Stimulated activated CD4-positive, alpha-beta T cell treated with anti-CD3 and anti-CD28 coated beads, Interleukin-4, amount 100 ng/mL, for 1 hour (primary cell): ENCODE data around the gene KLHL35.
A peak's percentile ranks its signal among the peaks of the same experiment; 100 is the strongest.
"Not testable (repeated sequence)": the region's sequence is repeated elsewhere in the genome, so short reads cannot be mapped to it uniquely, and the experiment has no call there.

Experiments
- DNase-seq: peaks from one replicate; pipeline ENCODE4 v3.0.0-alpha.2; 2020

Gene KLHL35

DNA sequence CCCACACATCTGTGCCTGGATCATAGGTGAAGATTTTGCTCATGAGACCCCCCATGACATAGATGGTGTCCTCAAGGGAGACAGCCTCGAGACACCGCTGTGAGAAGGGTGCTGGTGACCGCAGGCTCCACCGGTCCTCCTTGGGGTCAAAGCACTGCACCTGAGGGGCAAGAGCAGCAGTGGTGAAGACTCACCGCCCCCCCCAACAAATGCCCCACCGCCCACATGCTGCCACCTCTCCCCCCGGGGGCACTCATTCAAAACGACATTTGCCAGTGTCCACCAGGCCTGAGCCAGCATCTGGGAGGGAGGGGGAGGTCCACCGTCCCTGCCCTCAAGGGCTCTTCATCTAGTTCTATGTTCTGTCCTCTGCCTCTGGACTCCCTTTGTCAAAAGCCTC lies 9.3 kb downstream of the KLHL35 start:
- no peak for DNase-seq

- DNase-seq, result no peak
Measured at GRCh38 chr11:75422248-75423231, 10.5 kb downstream of the KLHL35 start.

GRCh38 chr11:75421902-75422247 lies 11.1 kb downstream of the KLHL35 start:
- DNase-seq, result no peak

GRCh38 chr11:75421035-75421602 lies 11.9 kb downstream of the KLHL35 start:
- no peak for DNase-seq

DNA sequence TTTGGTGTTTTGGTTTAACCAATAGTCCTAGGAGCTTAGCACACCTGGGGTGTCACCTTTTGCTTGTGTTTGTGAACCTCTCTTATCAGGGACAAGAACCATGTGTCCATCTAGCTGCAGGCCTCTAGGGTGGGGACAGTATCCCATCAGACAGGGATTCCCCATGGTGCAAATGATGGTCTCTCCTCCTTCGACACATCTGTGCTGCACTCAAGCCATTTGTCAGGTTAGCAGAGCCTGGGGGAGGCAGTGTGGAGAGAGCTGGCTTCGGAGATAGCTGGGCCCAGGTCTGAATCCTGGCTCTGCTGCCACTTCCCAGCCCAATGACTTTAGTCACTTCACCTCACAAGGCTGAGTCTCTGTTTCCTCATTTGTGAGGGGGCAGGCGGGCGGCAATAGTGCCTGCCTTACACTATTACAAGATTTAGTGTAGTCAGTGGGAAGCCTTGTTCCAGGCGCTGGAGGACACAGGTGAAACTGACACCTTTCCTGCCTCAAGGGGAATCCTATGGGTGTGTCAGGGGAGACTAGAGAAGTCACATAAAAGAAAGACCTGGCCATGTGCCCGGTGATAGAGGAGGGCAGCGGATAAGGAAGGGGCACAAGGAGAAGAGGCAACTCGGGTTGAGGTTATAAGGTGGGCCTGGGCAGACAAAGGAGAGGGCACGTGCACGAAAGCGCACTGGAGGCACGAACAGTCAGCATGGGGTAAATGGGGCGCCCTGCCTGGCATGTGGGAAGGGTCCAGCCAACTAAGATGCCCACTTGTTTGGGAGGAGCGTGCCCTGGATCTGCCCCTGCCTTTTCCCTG lies 12.6 kb downstream of the KLHL35 start:
- no peak for DNase-seq

GRCh38 chr11:75413864-75414263 lies 19.1 kb downstream of the KLHL35 start:
- no peak for DNase-seq

- not testable (repeated sequence) for DNase-seq
Measured at GRCh38 chr11:75413146-75413545, 19.9 kb downstream of the KLHL35 start.

- DNase-seq, result not testable (repeated sequence)
Measured at GRCh38 chr11:75409971-75410370, 23.0 kb downstream of the KLHL35 start.

DNA sequence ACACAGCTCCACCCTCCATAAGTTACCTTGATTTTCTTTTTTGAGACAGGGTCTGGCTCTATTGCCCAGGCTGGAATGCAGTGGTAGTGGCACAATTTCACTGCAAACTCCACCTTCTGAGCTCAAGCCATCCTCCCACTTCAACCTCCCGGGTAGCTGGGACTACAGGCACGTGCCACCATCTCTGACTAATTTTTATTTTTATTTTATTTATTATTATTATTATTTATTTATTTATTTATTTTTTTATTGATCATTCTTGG lies 24.1 kb downstream of the KLHL35 start:
- no peak for DNase-seq

DNA sequence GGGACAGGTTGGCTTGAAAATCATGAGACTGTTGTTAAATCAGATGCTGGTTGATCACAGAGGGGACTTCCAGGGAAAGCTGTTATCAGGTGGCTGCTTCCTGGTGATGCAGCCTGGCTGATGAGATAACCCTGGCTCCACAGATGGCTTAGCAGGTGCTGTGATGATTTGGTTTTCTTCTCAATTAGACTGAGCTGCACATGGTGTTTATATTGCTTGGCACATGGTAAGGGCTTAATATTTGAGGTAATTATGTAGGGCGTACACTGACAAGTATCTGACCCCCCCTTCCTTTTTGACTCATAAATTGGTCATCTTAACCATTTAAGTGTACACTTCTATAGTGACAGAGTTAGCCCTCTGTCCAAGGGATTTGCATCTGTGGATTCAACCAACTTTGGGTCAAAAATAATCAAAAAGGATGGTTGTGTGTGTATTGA lies 26.6 kb downstream of the KLHL35 start:
- DNase-seq, result no peak

DNA sequence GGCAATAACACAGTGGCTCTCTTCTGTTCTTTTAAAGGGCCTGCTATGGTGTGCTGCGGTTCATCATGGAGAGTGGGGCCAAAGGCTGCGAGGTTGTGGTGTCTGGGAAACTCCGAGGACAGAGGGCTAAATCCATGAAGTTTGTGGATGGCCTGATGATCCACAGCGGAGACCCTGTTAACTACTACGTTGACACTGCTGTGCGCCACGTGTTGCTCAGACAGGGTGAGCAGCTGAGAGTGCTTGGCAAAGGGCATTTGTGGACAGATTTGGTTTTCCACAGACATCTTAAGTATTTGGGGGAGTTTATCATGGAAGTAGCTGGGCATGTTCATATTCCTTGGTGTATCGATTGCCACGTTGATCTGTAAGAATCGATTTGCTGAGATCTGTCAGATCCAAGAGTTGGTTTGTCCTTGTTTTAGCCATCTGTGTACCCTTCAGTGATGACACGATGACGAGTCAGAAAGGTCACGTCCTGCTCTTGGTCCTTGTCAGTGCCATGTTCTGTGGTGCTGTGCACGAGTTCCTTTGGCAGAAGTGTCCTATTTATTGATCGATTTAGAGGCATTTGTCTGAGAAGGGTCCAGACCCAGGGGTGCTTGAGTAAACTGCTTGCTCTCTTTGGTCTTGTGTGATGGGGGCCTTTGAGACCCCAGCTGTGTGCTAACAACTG lies 28.9 kb downstream of the KLHL35 start:
- no peak for DNase-seq

DNA sequence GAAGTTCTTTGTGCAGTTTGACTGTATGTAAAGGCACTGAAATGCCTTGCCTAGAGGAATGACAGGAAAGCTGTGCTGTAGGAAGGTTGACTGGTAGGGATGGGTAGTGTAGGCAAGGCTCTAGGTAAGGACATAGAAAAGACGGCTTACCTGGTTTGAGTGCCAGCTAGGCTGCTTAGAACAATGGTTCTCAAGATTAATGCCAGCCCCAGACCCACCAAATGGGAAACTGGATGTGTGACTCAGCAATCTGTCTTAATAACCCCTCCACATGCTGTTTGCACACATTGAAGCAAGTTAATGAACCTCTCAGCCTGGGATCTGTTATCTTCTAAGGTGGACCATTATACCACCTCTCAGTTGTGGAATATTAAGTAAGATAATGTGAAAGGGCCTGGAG lies 30.0 kb downstream of the KLHL35 start:
- no peak for DNase-seq

GRCh38 chr11:75402002-75402773 lies 30.8 kb downstream of the KLHL35 start:
- DNase-seq, result no peak

DNA sequence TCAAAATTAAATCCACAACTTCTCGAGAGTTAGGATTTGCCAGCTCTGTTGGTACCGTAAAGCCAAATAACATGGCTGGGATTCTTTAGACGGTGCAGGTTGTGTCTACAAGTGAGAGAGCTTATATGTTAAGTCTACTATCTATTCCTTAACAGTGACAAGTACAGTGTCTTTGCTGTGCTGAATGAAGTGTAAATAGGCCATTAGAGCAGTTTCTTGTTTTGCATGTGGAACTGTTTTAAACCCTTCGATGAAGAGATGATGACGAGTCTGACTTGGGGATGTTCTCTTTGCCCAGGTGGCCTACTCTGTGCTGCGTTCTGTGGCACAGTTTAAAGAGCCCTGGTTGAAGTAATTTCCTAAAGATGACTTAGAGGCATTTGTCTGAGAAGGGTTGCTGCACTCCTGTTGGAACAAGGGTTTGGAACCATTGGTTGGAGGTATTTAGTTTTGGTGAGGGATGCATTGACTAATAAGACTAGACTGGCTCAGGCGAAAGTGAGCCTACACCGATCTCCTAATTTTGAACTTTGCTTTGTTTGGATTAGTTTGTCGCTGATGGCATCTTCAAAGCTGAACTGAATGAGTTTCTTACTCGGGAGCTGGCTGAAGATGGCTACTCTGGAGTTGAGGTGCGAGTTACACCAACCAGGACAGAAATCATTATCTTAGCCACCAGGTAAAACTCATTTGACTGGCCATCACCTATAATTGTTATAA lies 32.7 kb downstream of the KLHL35 start:
- DNase-seq, result no peak

DNA sequence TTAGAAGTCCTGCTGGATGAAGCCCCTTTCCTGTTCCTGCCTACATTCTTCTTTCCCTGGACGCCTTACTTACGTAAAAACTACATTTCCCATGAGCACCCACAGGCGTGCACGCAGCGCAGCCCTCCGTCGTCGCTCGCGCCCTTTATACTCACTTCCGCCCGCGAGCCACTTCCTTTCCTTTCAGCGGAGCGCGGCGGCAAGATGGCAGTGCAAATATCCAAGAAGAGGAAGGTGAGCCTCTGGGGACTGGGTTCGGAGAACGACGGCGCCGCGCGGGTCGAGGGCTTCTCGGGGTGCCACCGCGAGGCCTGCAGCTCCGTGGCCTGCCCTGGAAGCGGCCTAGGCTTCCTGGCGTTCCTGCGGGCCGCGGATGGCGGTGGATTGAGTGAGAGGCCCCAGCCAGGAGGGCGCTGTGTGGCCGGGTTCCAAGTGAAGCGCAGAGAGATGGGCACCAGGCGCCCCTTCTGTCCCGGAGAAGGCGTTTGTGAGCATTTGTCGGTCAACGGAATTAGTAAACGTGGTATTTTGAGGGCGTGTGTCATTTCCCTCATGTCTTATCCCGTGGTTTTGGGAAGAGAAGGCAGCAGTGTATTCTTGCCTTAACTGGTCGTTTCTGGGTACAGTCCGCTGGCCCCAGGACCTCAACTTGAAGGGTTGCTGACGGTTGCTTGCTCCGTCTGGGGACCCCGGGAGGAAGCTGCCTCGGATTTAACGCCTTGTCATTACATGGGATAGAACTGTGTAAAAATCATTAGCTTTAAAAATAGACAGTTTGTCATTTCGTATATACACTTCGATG lies 33.5 kb downstream of the KLHL35 start, which contains the start of gene RPS3:
TSS of gene RPS3 (plus strand) at position 175 of the 802 bp plus-strand sequence. CDS start at position 205, 30 bp downstream.
- peak; percentile 86 for DNase-seq

DNA sequence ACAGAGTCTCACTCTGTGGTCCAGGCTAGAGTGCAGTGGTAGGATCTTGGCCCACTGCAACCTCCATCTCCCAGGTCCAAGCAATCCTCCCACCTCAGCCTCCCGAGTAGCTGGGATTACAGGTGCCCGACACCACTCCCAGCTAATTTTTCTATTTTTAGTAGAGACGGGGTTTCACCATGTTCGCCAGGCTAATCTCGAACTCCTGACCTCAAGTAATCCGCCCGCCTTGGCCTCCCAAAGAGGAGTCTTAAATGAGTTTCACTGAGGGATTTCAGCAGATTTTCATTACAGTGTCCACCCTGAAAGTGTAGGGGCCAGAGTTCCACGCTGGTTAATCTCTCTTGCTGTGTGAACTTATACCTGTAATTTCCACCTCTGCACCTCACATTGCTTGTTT lies 34.1 kb downstream of the KLHL35 start:
- DNase-seq, result no peak

- DNase-seq, result no peak
Measured at GRCh38 chr11:75394085-75394840, 38.7 kb downstream of the KLHL35 start.

DNA sequence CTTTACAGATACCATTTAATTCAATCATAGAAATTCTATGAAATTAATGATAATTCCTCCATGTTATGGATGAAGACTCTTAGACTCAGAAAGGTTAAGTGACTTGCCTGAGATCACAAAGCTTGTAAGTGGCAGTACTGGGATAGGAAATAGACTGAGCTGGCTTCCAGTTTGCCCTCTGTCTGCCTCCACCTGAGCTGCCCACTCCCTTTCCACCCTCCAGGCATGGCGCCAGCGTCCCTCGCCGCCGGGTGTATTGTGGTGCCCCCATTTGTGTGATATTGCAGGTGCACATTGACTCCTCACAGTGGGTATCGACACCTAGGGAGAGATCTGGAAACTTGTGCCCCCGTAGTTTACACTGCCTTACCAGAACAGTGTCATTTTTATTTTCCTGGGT lies 43.1 kb downstream of the KLHL35 start:
- DNase-seq, result no peak

GRCh38 chr11:75389276-75389605 lies 43.8 kb downstream of the KLHL35 start:
- DNase-seq, result no peak
